Effector memory CD4-positive, alpha-beta T cell (primary cell): ENCODE measurements around the gene BASP1.

Source experiments
- DNase-seq, 3 donors: peaks; one replicate each; pipeline ENCODE4 v3.0.0-alpha.2; 2020
- H3K27ac ChIP-seq: 2 replicates; pipeline ENCODE4 v1.7.0; 2013; ENCODE audit warnings: mild to moderate bottlenecking, low read length, moderate library complexity; ENCODE audit not compliant: insufficient read depth, poor library complexity, severe bottlenecking
- H3K27me3 ChIP-seq: replicated peaks from 2 replicates; pipeline ENCODE4 v1.7.0; 2013; ENCODE audit warnings: mild to moderate bottlenecking, low read length; ENCODE audit not compliant: insufficient read depth, control insufficient read depth, poor library complexity, severe bottlenecking
- H3K36me3 ChIP-seq: 2 replicates; pipeline ENCODE4 v1.7.0; 2013; ENCODE audit warnings: mild to moderate bottlenecking, low read length, moderate library complexity; ENCODE audit not compliant: control insufficient read depth, insufficient read depth
- H3K4me1 ChIP-seq: 2 replicates; pipeline ENCODE4 v1.7.0; 2013; ENCODE audit warnings: low read length, mild to moderate bottlenecking; ENCODE audit not compliant: control insufficient read depth, insufficient read depth, poor library complexity, severe bottlenecking
- H3K4me3 ChIP-seq: 2 replicates; pipeline ENCODE4 v1.7.0; 2013; ENCODE audit warnings: low read length, low read depth, mild to moderate bottlenecking; ENCODE audit not compliant: insufficient read depth, poor library complexity, severe bottlenecking
- H3K9me3 ChIP-seq: 2 replicates; pipeline ENCODE4 v1.7.0; 2013; ENCODE audit warnings: mild to moderate bottlenecking, low read length, moderate library complexity; ENCODE audit not compliant: control insufficient read depth

Gene BASP1

GRCh38 chr5:17182981-17183380 lies 34.5 kb upstream of the BASP1 start:
- H3K9me3 ChIP-seq: no peaks in the 10 kb centered on the region
- no peak for DNase-seq
- no peaks in the 10 kb centered on the region for H3K27me3 ChIP-seq
- H3K4me1 ChIP-seq: no peaks in the 10 kb centered on the region
- H3K27ac ChIP-seq: no peak overlapping the region
- no peaks in the 10 kb centered on the region for H3K36me3 ChIP-seq
- H3K4me3 ChIP-seq: no peak overlapping the region

GRCh38 chr5:17183831-17184230 lies 33.6 kb upstream of the BASP1 start:
- Histone ChIP-seq H3K27ac (no peak overlapping the region), H3K36me3 (no peaks in the 10 kb centered on the region), H3K9me3 (no peaks in the 10 kb centered on the region), H3K27me3 (no peaks in the 10 kb centered on the region), H3K4me1 (no peaks in the 10 kb centered on the region), H3K4me3 (no peak overlapping the region)
- no peak for DNase-seq

- Histone ChIP-seq H3K4me3 (no peak overlapping the region), H3K4me1 (no peaks in the 10 kb centered on the region), H3K36me3 (no peaks in the 10 kb centered on the region), H3K9me3 (no peaks in the 10 kb centered on the region), H3K27me3 (no peaks in the 10 kb centered on the region), H3K27ac (no peak overlapping the region)
- no peak for DNase-seq
These were observed 32.8 kb upstream of the BASP1 start for GRCh38 chr5:17184588-17184987.

GRCh38 chr5:17185349-17185748 lies 32.1 kb upstream of the BASP1 start:
- DNase-seq: no peak
- Histone ChIP-seq H3K27ac (no peak overlapping the region), H3K36me3 (no peaks in the 10 kb centered on the region), H3K9me3 (no peaks in the 10 kb centered on the region), H3K27me3 (no peaks in the 10 kb centered on the region), H3K4me1 (no peaks in the 10 kb centered on the region), H3K4me3 (no peak overlapping the region)

- no peak overlapping the region for H3K4me3 ChIP-seq
- no peaks in the 10 kb centered on the region for H3K4me1 ChIP-seq
- no peaks in the 10 kb centered on the region for H3K27me3 ChIP-seq
- no peaks in the 10 kb centered on the region for H3K9me3 ChIP-seq
- no peak for DNase-seq
- H3K27ac ChIP-seq: no peak overlapping the region
- H3K36me3 ChIP-seq: no peaks in the 10 kb centered on the region
These were observed 31.7 kb upstream of the BASP1 start for GRCh38 chr5:17185773-17186172.

- no peak for DNase-seq
- Histone ChIP-seq H3K36me3 (no peaks in the 10 kb centered on the region), H3K4me3 (no peak overlapping the region), H3K27ac (no peak overlapping the region), H3K9me3 (no peaks in the 10 kb centered on the region), H3K4me1 (no peaks in the 10 kb centered on the region), H3K27me3 (no peaks in the 10 kb centered on the region)
These were observed 31.2 kb upstream of the BASP1 start for GRCh38 chr5:17186256-17186655.

GRCh38 chr5:17187011-17187785 lies 30.2 kb upstream of the BASP1 start:
- Histone ChIP-seq H3K9me3 (no peaks in the 10 kb centered on the region), H3K4me3 (no peak overlapping the region), H3K27me3 (no peaks in the 10 kb centered on the region), H3K36me3 (no peaks in the 10 kb centered on the region), H3K27ac (no peak overlapping the region), H3K4me1 (no peaks in the 10 kb centered on the region)
- no peak for DNase-seq

GRCh38 chr5:17187786-17188170 lies 29.7 kb upstream of the BASP1 start:
- no peaks in the 10 kb centered on the region for H3K4me1 ChIP-seq
- no peak overlapping the region for H3K27ac ChIP-seq

GRCh38 chr5:17189381-17190036 lies 27.9 kb upstream of the BASP1 start:
- DNase-seq: peak in 1 of 3 donors; percentile 3
- Histone ChIP-seq H3K4me3 (no peak overlapping the region), H3K27ac (no peak overlapping the region)

More at GRCh38 chr5:17187786-17188170, 29.7 kb upstream of the BASP1 start:
- H3K36me3 ChIP-seq: no peaks in the 10 kb centered on the region
- H3K4me3 ChIP-seq: no peak overlapping the region
- DNase-seq: no peak
- H3K9me3 ChIP-seq: no peaks in the 10 kb centered on the region
- H3K27me3 ChIP-seq: no peaks in the 10 kb centered on the region

GRCh38 chr5:17190242-17190778 lies 27.1 kb upstream of the BASP1 start:
- H3K4me1 ChIP-seq: no peaks in the 10 kb centered on the region
- H3K4me3 ChIP-seq: no peak overlapping the region

More at GRCh38 chr5:17189381-17190036, 27.9 kb upstream of the BASP1 start:
- Histone ChIP-seq H3K36me3 (no peaks in the 10 kb centered on the region), H3K9me3 (no peaks in the 10 kb centered on the region), H3K4me1 (no peaks in the 10 kb centered on the region), H3K27me3 (no peaks in the 10 kb centered on the region)

More at GRCh38 chr5:17190242-17190778, 27.1 kb upstream of the BASP1 start:
- no peaks in the 10 kb centered on the region for H3K27me3 ChIP-seq
- no peak overlapping the region for H3K27ac ChIP-seq
- no peaks in the 10 kb centered on the region for H3K36me3 ChIP-seq
- no peaks in the 10 kb centered on the region for H3K9me3 ChIP-seq
- DNase-seq: no peak
